OCI-LY7 (cell line): ENCODE measurements around the gene MAPK14.

ENCODE experiments used
- EZH2phosphoT487 ChIP-seq: fragments of 200-600 bp; sonication (generic); IDR thresholded peaks from 2 replicates; pipeline ENCODE4 v1.6.1; 2018; ENCODE audit warnings: low read depth, borderline replicate concordance, mild to moderate bottlenecking, mixed run types, antibody characterized with exemption, low read length, moderate library complexity, mixed read lengths
- TF ChIP-seq, protein P1 (sequence below): fragments of 200-600 bp; sonication (generic); conservative IDR thresholded peaks from 2 replicates; pipeline ENCODE4 v1.5.1; 2014; ENCODE audit warnings: mild to moderate bottlenecking, antibody characterized with exemption, low read length, moderate library complexity, mixed read lengths

DNA sequence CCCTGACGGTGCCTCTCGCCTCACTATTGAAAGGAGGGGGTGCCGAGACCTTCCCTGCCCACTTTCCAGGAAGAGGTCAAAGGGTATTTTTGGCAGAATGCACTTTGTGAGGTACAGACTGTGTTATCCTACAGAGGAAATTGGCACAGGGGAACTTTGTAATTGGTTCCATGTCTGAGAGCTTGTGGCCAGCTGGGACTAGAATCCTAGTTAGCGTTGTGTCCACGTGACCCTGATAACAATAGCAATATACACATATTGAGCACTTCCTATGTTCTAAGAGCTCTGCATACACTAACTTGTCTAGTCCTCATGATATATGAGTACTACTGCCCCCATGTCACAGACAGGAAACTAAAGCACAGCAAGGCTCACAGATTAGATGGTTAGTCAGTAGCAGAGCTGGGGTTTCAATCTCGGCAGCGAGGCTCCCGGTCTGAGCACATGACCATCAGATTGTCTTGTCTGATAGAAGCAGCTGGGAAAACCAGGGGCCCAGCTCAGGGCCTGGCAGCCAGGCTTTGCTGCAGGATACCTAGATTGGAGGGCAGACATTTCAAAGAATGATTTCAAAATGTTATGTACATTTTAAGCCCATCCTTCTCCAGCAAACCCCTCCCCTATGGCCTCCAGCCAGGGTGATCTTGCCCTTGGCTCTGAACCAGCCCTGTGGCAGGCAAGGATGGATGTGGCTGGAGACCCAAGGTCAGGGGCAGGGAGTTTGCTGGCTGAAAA lies 104.1 kb downstream of the MAPK14 start:
- TF ChIP-seq, protein P1, sequence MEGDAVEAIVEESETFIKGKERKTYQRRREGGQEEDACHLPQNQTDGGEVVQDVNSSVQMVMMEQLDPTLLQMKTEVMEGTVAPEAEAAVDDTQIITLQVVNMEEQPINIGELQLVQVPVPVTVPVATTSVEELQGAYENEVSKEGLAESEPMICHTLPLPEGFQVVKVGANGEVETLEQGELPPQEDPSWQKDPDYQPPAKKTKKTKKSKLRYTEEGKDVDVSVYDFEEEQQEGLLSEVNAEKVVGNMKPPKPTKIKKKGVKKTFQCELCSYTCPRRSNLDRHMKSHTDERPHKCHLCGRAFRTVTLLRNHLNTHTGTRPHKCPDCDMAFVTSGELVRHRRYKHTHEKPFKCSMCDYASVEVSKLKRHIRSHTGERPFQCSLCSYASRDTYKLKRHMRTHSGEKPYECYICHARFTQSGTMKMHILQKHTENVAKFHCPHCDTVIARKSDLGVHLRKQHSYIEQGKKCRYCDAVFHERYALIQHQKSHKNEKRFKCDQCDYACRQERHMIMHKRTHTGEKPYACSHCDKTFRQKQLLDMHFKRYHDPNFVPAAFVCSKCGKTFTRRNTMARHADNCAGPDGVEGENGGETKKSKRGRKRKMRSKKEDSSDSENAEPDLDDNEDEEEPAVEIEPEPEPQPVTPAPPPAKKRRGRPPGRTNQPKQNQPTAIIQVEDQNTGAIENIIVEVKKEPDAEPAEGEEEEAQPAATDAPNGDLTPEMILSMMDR: 0 out of 2 replicates have a peak, but pooled peaks have one; percentile 30
- no peak for TF ChIP-seq EZH2phosphoT487
